ENCODE data around the gene DIPK1B. TPM values are rescaled to one million over a fixed set of nuclear protein-coding genes. Genes with fewer than 3 reads are reported as not detected.

DIPK1B gene
- total RNA-seq, 1 experiment from 2014 or later: 13.3 TPM

DNA sequence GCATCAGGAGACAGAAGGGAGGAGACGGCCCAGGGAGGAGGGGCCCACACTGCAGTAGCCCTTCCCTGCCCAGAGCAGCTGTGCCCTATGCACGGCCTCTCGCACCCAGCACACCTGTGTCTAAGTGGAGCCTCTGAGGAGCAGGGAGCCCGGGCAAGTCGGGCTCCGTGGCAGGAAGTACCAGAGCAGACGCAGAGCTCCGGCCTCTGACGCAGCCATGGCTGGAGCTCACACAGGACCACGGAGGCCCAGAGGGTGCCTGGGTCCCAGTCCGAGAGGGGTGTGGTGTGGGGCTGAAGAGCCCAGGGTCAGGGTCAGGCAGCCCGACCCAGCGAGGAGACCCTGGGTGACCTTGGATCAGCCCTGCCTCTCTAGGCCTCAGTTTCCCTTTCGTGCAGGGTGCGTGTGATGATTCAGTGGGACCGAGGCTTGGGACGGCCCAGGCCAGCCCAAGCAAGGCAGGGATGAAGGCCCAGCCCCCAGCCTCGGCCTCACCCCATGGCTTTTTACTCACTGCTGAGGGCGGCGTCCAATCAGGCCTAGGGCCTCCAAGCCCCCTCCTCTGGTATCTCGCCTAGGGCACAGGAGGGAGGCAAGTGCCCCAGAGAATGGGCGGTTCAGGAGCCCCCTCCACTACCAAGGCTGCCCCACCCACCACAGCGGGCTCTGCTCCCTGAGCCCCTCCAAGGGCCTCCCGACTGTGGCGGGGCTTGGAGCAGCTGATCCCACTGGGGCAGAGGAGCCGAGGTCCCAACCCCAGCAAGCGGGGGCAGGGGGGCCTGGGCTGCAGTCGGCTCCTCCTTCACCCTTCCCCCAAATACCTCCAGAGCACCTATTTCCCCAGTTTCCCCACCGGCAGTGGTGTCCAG is 20.8 kb upstream of the DIPK1B start:
- DNase-seq: no peak
- Histone ChIP-seq H3K9me3 (no peaks in the 10 kb centered on the region), H3K36me3 (no peaks in the 10 kb centered on the region), H3K27me3 (no peaks in the 10 kb centered on the region), H3K4me3 (no peak overlapping the region)

DNA sequence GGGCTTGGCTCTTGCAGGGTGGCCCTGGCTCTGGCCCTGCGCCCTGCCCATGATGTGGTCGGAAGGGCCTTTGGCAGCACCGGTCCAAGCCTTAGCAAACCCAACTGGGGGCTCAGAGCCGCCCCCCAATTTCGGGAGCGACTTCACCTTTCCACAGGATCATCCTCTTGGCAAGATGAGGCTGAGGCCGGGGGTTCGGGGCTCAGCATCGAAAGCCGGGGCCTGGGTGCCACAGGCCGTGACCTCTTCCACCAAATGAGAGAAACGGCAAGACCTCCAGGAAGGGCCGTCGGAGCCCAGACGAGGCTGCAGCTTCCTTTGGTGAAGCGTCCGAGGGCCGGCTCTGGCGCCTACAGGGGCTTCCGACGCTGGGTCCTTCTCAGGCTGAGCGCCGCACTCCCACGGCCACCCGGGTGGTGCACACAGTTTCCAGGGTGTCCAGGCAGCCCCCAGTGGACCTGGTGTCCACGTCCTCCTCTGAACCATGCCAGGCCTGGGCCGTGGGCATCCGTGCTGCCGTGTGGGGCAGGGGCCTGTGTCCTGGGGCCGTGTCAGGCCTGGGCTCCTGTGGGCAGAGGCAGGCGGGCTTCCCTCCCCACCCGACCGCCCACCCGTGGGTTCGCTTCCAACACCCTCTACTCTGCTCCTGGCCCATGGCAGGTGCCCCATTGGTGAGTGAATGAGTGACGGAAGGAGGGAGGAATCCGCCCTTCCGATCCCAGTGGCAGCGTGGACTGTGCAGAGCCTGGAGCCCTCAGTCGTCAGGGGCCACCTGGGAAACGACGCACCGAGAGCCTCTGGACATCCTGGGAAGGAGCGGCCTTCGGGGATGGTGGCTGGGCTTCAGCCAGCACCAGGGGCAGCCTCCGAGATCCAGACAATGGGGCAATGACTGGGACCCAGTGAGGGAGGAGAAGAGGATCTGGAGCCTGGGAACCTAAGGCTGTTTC is 19.9 kb upstream of the DIPK1B start:
- Histone ChIP-seq H3K9me3 (no peaks in the 10 kb centered on the region), H3K4me3 (no peak overlapping the region), H3K36me3 (no peaks in the 10 kb centered on the region), H3K27me3 (no peaks in the 10 kb centered on the region)
- no peak for DNase-seq

DNA sequence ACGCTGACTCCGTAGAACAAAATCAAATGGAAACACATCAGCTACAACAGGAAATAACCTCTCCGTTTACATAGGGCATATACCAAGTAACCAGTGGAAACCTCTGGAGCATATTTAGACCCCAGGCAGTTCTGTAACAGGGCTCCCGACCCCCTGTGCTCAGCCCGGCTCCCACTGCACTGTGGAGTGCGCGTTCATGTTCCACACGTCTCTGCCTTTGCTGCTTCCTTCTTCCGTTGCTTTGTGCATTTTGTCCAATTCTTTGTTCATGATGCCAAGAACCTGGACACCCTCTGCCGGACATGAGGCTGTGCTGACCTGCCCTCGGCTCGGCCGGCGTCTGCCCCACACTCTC is 19.3 kb upstream of the DIPK1B start:
- DNase-seq: no peak
- Histone ChIP-seq H3K9me3 (no peaks in the 10 kb centered on the region), H3K27me3 (no peaks in the 10 kb centered on the region), H3K4me3 (no peak overlapping the region), H3K36me3 (no peaks in the 10 kb centered on the region)

DNA sequence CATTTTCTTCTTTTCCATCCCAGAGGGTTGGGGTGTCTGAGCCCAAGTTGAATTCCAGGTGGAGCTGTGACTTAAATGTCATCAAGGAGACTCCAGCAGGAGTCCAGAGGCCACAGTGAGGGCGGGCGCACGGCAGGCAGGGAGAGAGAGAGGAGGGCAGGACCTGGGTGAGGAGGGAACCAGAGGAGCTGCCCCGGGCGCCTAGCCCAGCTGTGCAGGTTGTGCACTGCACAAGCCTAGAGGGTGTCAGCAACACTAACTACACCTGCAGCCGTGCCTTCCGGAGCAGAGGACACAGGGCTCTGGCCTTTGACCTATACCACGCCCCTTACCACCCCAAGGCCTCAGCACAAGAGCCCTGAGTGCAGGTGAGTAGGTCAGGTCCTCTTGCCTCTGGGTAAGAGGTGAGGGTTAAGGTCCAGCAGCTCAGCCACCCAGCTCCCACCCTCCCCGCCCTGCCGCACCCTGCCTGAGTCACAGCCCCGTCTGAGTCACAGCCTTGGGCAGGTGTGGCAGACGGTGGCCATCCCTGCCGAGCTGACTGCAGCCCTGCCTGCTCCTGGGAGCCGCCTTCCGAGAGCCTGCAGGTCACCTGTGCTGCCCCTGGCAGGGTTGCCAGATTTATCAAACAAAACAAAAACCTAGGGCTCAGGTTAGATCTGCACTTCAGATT is 18.7 kb upstream of the DIPK1B start:
- Histone ChIP-seq H3K36me3 (no peaks in the 10 kb centered on the region), H3K27me3 (no peaks in the 10 kb centered on the region), H3K4me3 (no peak overlapping the region), H3K9me3 (no peaks in the 10 kb centered on the region)
- peak; percentile 69 for DNase-seq

DNA sequence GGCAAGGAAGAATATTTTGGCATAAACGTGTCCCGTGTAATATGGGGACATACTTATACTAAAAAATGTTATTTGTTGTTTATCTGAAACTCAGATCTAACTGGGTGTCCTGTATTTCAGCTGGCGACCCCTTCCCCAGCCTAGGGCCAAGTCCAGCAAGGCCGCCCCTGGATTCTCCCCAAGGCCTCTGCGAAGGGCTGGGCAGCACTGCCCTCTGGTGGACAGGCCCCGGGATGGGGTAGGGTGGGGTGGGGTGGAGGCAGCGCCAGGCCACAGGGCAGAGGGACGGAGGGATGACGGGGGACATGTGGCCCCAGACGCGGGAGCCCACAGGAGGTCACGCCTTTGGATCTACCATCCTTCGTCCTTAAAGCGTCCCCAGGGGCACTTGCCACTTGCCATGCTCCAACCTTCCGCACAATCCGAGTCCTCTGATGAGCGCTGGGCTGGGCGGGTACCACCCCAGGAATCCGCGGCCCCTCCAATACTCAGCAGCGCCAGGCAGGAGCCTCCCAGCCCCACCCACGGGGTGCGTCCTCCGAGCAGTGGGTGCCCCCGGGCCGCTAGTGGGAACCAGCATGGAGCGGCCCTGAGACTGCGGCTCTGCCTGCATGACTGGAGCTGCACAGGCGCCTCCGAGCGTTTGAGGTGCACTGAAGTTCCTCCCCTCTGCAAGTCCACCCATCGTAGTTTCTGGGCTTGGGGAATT is 18.1 kb upstream of the DIPK1B start:
- no peak overlapping the region for H3K4me3 ChIP-seq
- H3K36me3 ChIP-seq: no peaks in the 10 kb centered on the region
- peak; percentile 55 for DNase-seq
- no peaks in the 10 kb centered on the region for H3K27me3 ChIP-seq
- no peaks in the 10 kb centered on the region for H3K9me3 ChIP-seq

DNA sequence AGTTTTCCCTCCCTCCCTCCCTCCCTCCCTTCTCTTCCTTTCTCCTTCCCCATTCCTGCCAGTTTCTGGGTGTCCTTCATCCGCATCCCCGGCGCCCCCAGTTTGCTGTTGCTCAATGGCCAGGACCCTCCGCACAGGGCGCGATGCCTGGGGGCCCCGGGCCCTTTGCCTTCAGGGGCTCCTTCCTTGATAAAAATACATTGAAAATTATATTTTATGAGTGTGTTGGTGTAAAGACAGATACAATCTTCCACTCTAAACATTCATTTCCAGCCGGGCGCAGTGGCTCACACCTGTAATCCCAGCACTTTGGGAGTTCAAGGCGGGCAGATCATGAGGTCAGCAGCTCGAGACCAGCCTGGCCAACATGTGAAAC is 17.5 kb upstream of the DIPK1B start:
- Histone ChIP-seq H3K9me3 (no peaks in the 10 kb centered on the region), H3K4me3 (no peak overlapping the region), H3K36me3 (no peaks in the 10 kb centered on the region), H3K27me3 (no peaks in the 10 kb centered on the region)
- no peak for DNase-seq

DNA sequence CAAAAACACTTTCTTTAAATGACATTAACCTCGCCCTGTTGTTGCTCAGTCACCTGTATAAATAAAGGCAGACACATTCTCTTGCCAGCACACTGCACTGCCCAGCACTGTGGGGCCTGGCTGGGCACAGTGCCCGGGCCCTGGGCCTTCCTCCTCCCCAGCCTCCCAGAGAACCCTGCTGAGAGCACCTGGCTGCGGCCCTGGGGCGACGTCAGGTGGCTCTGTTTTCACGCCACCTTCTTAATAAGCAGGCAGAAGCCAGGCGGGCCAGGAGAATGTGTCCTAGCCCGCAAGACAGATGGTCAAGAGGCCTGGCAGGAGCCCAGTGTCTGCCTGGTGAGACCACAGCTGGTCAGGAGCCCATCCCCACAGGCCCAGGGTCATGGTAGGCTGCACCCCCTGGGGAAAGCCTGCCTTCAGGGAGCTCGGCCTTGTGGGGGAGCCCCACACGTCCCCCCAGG is 16.9 kb upstream of the DIPK1B start:
- H3K9me3 ChIP-seq: no peaks in the 10 kb centered on the region
- H3K27me3 ChIP-seq: no peaks in the 10 kb centered on the region
- no peak overlapping the region for H3K4me3 ChIP-seq
- no peak for DNase-seq
- no peaks in the 10 kb centered on the region for H3K36me3 ChIP-seq

DNA sequence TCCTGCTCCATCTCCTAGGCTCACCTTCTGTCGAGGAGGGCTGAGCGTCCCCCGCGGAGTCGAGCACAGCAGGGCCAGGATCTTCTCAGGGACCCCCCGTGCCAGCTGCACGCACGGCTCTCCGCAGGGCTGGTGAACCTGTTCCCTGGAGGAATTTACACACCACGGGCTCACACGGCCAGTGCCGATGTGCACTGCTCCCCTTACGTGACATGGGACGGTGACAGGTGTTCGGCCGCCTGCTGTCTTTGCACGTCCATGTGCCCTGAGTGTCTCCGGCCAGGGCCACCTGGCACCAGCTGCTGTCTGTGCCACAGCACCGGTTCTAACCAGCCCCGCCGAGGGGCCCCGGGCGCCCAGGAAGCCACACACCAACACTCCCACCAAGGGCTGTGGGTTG is 16.4 kb upstream of the DIPK1B start:
- H3K27me3 ChIP-seq: no peaks in the 10 kb centered on the region
- H3K4me3 ChIP-seq: no peak overlapping the region
- no peaks in the 10 kb centered on the region for H3K36me3 ChIP-seq
- DNase-seq: no peak
- H3K9me3 ChIP-seq: no peaks in the 10 kb centered on the region

DNA sequence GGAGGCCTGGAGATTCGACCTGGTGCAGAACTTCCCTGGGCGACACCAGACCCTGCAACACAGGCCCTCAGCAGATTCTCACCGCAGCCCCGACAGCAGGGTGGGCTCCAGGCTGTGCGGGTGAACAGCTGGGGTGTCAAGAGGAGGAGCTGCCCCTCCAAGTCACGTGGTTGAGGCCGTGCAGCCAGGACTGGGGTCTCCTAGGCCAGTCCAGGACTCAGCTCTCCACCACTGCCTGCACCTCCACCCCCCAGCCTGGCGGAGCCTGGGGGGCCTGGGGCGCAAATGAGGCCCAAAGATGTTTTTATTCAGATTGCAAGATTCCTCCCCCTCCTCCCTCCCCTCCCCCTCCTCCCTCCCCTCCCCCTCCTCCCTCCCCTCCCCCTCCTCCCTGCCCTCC is 15.9 kb upstream of the DIPK1B start:
- no peak overlapping the region for H3K4me3 ChIP-seq
- H3K9me3 ChIP-seq: no peaks in the 10 kb centered on the region
- no peaks in the 10 kb centered on the region for H3K36me3 ChIP-seq
- no peak for DNase-seq
- H3K27me3 ChIP-seq: no peaks in the 10 kb centered on the region

DNA sequence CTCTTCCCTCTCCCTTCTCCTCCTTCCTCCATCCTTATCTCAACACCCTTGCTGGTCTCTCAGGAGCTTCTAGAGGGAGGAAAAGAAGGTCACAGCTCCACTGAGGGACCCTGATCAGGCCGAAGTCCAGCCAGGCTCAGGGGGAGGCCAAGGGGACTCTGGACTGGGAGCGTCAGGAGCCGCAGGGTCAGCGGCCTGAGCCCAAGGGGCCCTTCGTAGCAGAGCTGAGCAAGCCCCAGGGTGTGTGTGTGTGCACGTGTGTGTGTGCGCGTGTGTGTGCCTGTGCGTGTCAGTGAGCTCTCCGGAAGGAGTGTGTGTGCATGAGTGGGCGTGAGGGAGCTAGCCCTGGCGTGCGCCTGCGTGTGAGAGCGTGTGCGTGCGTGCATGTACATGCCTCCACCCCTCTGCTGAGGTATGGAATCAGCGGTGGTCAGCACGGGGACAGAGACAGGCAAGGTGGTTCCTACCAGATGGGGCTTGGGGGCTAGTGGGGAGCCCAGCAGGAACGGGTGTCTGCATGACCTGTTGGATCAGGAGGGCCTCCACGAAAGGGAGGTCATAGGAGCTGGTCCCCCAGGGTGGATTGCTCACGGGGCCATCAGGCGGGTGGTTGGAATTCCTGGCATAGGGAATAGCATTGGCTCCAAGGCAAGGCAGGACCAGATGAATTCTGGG is 15.1 kb upstream of the DIPK1B start:
- no peak for DNase-seq
- H3K9me3 ChIP-seq: no peaks in the 10 kb centered on the region
- no peak overlapping the region for H3K4me3 ChIP-seq
- no peaks in the 10 kb centered on the region for H3K36me3 ChIP-seq
- H3K27me3 ChIP-seq: no peaks in the 10 kb centered on the region

DNA sequence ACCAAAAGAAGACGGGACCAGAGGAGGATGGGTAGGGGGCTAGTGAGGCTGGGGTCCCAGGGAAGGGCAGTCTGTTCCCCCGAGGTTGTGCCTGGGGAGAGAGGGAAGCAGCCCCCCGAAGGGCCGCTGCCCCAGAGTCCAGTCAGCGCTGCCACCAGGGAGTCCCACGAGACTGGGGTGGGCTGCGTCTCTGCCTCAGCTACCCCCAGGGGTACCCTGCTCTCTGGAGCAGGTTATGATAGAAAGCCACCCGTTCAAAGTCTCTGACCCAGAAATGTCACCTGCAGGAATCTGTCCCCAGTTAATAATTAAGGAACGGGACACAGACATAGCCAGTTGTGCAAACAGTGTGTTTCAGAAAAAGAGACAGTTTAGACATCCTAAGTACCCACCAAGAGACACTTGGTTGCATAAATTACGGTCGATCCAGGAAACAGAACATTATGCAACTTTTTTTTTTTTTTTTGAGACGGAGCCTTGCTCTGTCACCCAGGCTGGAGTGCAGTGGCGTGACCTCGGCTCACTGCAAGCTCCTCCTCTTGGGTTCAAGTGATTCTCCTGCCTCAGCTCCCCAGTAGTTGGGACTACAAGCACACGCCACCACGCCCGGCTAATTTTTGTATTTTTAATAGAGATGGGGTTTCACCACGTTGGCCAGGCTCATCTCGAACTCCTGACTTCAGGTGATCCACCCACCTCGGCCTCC is 14.4 kb upstream of the DIPK1B start:
- no peak for DNase-seq
- Histone ChIP-seq H3K27me3 (no peaks in the 10 kb centered on the region), H3K36me3 (no peaks in the 10 kb centered on the region), H3K9me3 (no peaks in the 10 kb centered on the region), H3K4me3 (no peak overlapping the region)

DNA sequence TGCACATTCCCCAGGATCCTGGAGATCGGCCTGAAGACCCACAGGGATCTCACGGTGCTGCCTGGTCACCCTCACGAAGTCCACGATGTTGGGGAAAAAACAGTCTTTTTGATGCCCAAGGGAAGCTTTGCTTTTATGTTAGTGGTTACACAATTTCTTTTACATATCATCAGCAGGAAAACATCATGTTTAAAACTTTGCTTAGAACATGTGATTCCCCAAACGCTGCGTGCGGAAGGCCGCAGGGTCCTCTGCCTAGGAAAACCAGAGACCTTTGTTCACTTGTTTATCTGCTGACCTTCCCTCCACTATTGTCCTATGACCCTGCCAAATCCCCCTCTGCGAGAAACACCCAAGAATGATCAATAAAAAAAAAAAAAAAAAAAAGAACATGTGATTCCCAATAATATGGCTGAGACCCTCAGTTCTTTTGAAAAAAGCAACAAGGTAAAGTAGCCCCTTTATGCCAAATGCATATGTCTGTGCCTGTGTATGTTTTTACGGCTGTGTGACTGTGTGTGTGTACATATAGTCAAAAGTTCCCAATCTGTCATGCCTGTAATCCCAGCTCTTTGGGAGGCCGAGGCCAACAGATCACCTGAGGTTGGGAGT is 13.6 kb upstream of the DIPK1B start:
- Histone ChIP-seq H3K4me3 (no peak overlapping the region), H3K9me3 (no peaks in the 10 kb centered on the region), H3K36me3 (no peaks in the 10 kb centered on the region), H3K27me3 (no peaks in the 10 kb centered on the region)
- DNase-seq: no peak

DNA sequence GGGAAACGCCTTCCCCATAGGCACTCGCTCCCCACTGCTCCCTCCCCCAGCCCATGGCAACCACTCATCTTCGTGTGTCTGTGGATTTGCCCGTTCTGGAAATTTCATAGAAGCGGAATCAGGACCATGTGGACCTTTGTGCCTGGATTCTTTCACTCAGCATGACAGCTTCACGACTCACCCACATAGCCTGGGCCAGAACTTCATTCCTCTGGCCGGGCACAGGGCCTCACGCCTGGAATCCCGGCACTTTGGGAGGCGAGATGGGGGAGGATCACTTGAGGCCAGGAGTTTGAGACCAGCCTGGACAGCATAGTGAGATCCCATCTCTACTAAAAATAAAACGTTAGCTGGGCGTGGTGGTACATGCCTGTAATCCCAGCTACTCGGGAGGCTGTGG is 12.1 kb upstream of the DIPK1B start:
- Histone ChIP-seq H3K36me3 (no peaks in the 10 kb centered on the region), H3K27me3 (no peaks in the 10 kb centered on the region), H3K4me3 (no peak overlapping the region), H3K9me3 (no peaks in the 10 kb centered on the region)
- peak; percentile 56 for DNase-seq

DNA sequence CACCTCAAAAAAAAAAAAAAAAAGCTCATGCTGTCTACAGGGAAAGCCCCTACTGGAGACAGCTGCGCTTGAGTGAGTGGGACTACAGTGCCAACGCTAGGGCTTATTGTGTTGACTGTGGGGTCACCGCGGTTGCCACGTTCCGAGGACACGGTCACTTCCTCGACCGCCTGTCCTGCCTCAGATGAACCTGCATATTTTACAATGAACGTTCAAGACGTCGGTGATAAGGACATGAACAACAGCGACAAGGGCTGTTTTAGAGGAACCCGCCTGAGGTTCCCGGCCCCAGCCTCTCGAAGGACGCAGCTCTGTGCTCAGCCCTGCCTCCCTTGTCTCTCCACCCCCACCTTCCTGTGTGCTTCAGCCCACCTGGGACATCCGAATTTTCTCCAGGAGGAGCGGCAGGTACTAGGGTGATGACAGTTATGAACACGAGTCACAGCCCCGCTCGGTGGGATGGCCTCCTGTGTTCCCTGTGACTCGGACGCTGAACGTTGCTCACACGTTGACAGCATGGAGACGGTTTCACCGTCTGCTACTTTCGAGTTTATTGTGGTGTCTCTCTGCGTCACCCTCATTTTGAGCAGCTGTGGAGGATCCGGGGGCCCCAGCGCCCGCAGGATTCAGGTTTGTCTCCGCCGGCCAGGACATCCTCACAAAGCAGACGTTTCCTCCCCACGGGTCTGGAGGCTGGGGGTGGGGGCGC is 11.3 kb upstream of the DIPK1B start:
- Histone ChIP-seq H3K36me3 (no peaks in the 10 kb centered on the region), H3K27me3 (no peaks in the 10 kb centered on the region), H3K4me3 (no peak overlapping the region), H3K9me3 (no peaks in the 10 kb centered on the region)
- DNase-seq: no peak

DNA sequence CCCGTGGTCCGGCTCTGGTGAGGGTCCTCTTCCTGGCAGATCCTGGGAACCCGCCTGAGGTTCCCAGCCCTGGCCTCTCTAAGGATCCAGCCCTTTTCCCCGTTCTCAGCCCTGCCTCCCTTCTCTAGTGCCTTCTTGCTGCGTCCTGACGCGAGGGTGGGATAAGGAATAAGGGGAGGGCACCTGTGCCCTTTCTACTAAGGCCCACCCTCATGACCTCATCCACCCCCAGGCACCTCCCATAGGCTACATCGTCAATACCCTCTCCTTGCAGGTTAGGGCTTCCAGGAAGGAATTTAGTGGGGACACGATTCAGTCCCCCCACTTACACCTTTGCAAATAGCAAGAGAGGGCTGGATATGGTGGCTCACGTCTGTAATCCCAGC is 10.7 kb upstream of the DIPK1B start:
- Histone ChIP-seq H3K9me3 (no peaks in the 10 kb centered on the region), H3K36me3 (no peaks in the 10 kb centered on the region), H3K27me3 (no peaks in the 10 kb centered on the region), H3K4me3 (no peak overlapping the region)
- DNase-seq: no peak
